ENCODE measurements around the gene MAML2.

The MAML2 gene

DNA sequence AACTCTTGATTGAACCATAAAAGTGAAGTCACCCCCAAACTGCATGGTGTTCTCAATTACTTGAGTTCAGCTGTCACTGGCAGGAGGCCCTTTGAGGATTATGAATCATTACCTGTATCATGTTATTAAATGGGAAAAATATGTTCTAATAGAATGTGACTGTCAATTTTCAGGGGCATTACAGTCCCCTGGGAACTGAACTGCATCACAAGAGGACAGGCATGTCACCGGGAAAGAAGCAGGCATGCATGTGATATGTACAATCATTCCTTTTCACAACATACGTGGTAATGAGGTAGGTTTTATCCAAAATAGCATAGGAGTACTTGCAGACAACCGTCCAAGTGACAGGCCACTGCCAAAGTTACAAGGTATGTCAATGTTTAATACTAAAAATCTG, 165.8 kb downstream of the MAML2 start:
- DNase-seq: no peak

DNA sequence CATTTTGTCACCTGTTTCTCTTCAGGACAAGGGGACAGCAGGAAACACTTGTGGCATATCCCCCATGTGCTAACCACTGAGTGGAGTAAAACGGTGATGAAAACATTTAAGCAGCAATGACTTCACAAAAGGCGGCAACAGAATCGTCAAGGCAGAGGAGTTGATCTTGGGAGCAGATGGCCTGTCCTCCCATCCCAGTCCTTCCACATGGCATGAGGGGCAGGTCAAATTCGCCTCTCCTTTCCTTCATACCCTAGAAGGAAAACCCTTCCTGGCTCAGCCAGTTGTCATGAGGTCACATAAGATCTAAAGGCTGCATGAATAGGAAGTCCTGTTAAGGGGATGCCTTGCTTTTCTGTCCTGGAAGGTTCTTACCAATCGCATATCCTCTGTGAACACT, 169.1 kb downstream of the MAML2 start:
- no peak for DNase-seq

DNA sequence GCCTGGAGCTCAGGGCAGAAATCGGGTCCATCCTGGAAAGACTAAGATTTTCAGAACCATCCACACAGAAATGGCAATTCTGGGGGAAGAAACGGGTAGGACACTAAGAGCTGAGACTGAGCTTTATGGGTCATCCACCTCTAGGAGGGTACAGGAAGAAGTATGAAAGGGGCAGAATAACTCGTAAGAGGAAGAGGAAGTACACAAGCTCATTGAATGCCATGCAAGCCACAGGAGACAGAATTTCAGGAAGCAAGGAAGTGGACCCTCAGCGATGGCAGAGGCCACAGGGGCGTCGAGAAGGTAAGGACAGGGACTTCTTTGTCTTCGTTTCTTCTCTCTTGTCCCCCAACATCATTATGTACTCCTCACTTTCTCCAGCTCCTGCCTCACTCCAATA, 169.6 kb downstream of the MAML2 start:
- no peak for DNase-seq

DNA sequence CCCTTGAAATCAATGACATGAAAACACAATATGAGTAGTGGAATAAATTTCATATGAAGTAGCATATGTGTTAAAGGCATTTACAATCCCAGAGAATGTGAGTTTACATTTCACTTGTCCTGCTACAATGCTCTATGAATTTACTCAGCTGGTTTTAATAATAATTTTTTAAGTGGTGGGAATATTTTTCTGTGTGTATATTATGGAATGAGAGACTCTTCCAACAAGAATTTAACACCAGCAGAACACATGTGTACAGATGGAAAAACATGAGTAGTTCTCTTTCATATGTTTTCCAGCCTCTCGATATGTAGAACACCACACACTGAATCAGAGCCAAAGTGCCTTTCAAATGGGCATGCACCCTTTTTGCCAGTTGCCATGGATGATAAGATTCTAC, 170.4 kb downstream of the MAML2 start:
- no peak for DNase-seq

DNA sequence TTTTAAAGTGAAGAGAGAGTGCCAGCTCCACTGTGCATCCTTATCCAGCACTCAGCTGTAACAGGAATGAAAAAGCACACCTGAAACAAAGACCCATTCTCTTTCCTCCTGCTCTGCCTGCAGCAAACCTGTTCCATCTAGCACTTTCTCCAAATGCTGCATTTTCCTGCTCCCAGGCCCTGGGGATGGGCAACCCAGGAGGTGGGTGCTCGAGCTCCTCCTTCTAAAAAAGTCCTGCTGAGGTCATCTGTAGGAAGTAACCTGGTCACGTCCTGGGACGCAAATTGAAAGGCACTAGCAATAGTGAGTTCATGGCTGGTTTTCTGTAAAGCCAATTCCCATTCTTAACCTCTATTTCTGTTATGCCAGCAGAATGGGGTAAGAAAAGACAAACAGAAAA, 173.7 kb downstream of the MAML2 start:
- DNase-seq: no peak

DNA sequence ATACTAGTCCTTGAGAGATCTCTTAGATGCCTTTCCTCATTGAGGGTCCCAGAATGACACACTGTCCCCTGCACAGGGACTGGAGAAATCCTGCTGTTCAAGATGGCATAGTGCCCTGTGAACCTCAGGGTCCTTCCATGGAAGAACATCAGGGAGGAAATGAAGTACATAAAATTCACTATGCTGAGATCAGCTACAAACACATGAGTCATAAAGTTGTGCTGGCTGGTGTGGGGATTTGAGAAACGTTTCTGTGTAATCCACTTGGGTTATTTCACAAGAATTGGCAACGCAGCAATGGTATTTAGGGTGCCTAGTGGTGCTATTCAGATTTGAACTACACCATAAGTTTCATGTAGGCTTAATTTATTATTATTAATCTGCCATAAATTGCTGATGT, 174.4 kb downstream of the MAML2 start:
- DNase-seq: no peak

DNA sequence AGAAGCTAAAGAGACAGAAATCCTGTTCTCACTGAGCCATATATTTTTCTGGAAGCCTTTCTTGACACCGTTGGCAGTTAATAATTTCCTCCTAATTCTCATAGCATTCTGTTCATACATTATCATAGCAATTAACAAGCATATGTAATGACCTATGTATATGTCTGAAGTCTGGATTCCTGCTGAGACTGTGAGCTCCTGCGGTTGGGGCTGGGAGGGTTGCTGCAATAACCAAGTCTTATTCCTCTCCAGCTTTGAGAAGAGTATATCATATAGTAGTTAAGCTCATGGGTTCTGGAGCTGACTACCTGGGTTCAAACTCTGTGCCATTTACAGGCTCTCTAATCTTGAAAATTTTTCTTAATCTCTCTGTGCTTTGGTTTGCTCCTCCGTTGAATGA, 175.2 kb downstream of the MAML2 start:
- DNase-seq: no peak

DNA sequence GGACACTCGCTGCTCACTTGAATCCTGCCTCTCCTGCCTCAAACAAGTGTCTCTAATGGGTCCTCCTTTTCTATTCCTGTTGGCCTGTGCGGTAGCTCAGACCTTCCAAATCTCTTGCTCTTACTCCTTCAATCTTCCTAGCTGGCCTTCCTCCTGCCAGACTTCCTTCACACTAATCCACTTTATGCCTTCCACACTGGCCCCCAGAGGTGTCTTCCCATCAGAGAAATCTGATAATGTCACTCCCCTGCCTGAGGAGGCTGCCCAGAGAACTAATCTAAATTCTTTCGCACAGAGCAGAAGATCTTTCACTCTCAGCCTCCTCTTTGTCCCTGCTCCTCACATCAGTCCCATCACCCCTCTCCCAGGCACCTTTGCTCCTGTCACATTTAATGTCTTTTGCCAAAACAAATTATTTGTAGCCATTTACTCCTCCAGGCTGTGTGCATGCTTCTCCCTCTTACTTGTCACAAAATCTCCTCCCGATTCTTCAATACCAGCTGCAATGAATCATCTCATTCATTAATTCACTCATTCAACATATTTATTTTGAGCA, 175.7 kb downstream of the MAML2 start:
- no peak for DNase-seq

DNA sequence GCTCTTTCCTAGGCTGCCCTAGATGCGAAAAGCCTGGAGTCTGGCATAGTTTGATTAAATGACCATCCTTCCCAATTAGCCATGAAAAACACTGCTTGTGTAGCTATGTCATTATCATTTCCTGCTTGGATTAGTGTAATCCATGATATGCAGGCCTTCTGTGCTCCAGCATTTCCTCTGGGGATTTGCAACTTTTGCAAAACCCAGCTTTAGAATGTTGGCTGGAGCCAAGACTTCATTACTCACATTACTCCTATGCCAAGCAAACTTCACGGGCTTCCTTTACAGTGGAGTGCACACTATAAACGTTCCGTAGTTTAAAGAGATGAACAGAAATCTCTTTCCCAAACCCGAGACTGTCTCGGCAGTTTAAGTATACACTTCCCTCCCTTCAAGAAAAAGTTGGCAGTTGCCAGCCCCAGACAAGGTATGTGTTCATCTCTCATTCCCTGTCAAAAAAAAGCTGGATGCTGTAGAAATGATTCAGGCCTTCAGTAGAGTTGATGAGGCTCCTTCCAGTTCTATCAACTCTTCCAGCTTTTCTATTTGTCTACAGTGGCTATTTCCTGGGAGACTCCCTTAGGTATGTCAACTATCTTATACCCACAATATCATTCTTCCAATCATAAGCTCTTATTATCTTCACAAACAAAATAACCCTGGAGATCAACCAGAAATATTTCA, 180.0 kb downstream of the MAML2 start:
- DNase-seq: no peak

DNA sequence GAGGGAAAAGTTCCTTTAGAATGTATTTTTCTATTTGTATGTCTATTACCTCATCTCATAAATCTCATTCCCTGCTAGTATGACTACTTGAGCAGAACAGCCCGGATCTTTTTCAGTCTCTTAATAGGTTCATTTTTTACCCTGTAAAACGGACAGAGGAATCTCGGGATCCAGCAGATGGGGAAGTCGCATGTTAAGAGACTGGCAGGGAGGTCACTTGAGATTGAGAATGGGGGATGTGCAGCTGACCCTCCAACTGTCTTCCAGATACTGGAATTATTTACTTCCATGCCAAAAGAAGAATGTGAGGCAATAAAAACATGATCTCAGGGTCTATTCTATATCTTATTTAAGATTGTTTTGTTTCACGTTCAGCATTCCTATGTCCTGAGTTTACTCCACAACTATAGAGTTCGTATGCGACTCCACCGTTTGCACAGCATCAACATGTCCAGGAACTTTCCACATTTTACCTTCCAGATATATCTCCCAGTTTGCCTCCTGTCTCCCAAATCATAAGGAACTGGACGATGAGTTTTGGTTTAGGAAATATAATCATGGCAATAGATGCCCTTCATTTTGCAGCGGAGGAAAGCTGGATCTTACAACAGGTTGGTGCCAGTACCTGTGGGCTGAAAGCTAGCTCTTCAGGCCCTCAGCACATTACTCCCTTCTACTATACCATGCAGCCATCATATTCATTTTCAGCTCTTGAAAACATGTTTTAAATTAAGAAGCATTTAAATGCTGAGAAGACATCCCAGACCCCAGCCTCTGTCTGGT, 181.5 kb downstream of the MAML2 start:
- no peak for DNase-seq

DNA sequence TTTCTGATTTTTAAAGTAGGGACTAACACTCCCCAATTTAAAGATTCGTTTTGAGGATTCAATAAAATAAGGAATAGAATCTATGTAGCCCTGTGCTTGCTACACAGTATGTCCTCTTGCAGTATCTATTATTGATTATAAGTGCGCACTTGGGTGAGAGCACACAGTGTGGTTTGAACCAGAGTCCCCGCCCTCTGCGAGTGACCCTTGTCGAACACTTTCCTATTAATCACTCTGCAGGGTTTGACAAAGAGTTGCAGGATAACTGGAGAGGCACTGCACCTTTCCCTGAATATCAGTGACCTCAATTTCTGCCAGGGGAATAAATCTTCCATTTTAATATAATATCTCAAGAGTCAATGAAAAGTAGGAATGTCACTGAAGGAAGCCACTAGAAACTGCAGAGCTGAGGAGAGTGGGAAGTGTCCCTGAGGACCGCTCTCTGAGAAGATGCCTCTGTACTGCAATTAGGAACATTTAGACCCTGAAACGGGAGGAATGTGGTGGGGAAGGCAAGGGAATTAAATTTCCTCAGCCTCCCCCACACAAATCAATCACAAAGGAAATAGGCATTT, 182.2 kb downstream of the MAML2 start:
- no peak for DNase-seq

DNA sequence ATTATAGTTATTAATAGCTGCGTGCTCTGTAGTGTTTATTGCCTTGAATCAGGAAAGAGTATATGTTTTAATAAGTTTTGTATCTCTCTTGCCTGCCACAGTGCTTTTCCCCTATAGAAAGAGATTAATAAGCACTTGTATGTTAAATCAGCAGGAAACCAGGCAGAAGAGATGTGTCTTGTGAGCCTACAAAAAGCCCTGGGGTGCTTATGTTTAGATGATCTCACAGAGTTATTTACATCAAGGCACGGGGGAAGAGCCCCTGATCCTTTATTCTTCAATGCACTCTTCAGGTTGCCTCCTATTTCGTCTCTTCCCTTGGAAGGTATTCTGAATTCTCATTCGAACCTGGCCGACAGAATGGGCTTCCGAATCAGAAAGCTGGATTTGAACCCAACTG, 183.0 kb downstream of the MAML2 start:
- no peak for DNase-seq

DNA sequence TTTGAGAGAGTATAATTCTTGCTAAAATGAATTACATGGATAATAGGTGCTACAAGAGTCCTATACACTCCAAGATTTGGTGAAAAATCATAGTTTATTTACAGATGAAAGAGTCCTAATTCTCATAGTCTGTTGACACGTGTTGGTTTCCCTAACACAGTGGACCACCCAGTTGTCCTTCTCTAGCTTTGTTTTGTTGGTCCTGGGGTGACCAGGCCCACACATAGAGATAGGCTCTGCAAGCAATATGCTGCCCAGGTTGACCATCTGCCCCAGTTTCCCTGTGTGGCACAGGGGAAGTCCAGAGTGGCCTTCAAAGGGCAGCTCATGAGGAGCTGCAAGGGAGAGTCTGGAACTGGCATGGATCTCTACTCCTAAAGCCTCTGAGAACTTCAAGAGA, 184.9 kb downstream of the MAML2 start:
- no peak for DNase-seq

DNA sequence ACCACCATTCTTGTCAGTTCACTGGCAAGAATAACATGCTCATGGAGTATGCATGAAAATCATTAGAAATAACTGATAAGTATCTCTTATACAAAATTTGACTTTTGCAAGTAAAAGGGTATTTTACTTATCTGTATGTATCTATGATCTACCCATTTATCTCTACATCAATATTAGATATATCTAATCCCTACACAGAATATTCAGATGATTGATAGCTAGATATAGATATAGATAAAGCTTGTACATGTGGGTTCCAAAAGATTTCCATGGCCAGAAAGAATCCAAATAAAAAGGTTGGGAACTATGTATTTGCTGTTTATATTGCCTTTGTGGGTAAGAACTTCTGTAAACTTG, 185.5 kb downstream of the MAML2 start:
- no peak for DNase-seq

DNA sequence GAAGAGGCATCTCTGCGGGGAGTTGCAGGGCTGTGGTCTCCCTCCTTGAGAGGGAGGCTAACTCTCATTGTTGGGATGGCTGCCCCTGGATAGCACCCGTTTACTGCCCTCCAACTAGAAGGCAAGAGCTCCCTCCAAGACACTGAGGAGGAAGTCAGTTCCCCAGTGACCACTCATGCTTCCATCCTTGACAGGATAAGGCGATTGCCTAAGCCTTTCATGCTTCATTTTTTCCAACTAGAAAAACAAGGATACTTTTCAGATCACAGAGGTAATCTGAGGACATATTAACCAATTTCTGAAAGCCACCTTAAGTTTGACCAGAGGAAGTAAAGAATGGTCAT, 186.6 kb downstream of the MAML2 start:
- no peak for DNase-seq

DNA sequence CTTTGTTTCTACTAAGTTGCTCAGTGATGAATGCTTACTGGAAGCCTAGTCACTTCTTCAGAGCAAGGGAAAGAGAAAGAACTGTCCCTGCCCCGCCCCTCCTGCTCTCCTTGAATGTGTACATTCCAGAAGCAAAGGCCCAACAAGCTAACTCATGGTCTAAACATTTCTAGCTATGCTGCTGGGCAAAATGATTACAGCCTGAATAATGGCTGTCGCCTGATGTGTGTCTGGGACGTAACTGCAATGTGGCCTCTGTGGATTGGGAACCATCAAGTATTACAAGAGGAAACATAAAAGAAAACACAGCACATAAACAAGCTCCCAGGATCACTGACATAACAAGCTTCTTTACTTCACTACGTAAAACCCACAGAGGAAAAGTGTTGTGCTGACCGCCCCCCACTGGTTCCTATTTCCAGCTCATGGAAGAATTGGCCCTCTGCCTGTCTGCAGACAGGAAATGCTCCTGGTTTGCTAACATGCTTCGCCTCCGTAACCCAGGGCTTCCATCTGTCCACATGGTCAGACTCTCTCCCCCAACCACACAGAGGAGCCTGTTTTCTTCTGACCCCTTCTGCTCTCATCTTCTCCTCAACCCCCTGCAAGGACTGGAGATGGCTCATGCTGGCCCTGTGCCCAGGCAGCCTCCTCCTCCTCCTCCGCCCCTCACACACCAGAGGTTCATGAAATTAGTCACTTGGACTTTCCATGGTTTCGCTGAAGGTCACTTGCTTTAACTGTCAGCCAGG, 187.2 kb downstream of the MAML2 start:
- no peak for DNase-seq

DNA sequence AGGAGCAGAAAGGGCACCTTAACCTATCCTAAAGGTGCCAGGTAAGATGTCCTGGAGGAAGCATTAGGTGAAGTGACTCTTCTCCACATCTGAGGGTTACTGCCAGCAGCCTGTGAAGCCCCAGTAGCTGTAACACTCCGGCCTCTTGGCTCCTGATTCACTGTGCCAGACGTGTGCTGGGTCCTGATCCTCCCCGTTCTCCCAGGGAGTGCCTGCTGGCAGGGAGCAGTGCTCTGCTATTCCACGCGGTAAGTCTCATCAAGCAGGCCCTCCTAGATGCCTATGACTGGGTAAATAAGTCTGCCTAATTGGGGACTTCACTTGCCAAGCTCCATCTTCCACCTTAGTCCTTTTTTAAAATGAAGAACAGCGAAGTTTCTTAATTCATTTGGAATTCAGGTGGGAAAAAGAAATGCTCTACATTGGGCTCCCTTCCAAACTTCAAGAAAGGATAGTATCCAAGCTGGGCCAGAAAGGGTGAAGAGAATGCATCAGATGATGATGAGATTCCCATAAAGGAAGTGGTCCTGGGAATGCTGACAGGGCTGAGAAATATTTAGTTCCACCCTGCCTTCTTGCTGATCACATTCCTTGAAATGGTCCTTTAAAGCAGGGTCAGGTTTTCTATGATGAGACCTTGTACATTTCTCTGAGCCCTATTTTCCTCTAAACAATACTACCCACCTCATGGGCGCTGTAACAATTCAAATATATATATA, 188.0 kb downstream of the MAML2 start:
- no peak for DNase-seq

DNA sequence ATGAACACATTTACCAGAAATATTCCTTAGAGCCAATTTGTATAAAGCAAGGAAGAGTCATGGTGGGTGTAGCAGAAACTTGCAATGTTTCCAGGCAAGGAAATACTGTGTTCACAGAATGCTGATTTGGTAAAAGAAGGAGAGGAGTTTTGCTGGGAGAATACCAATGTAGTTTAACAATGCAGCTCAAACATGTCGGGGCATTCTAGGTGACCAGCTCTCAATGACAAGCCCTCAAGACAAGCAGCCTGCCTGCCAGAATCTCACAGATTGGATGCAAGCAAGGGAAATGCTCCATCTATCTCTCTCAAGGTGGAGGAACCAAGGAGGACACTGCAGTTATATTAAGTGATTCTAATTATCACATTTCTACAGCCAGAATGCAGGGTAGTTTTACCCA, 190.4 kb downstream of the MAML2 start:
- no peak for DNase-seq

DNA sequence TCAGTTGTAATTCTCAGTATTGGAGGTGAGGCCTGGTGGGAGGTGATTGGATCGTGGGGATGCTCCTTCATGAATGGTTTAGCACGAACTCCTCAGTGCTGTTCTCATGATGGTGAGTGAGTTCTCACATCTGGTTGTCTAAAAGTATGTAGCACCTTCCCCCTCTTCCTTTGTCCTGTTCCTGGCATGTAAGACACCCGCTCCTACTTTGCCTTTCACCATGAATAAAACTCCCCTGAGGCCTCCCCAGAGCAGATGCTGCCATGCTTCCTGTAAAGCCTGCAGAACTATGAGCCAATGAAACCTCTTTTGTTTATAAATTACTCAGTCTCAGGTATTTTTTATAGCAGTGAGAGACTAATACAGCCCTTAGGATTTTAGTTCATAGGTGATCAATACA, 191.5 kb downstream of the MAML2 start:
- no peak for DNase-seq

DNA sequence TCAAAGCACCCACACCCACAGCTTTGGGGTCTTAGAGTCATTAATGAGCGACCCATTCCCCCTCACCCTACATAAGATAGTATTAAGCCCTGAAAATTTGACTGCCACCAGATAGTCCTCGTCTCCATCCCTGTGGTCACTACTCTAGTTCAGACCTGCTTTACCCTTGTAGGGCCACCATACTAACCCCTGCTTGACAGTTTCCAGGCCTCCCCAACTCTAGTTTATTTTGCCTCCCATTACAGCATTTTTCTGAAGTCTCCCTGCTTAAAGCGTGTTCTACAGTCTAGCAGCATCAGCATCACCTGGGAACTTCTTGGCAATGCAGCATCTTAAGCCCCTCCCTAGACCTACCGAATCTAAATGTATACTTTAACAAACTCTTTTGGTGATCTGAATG, 192.4 kb downstream of the MAML2 start:
- no peak for DNase-seq

DNA sequence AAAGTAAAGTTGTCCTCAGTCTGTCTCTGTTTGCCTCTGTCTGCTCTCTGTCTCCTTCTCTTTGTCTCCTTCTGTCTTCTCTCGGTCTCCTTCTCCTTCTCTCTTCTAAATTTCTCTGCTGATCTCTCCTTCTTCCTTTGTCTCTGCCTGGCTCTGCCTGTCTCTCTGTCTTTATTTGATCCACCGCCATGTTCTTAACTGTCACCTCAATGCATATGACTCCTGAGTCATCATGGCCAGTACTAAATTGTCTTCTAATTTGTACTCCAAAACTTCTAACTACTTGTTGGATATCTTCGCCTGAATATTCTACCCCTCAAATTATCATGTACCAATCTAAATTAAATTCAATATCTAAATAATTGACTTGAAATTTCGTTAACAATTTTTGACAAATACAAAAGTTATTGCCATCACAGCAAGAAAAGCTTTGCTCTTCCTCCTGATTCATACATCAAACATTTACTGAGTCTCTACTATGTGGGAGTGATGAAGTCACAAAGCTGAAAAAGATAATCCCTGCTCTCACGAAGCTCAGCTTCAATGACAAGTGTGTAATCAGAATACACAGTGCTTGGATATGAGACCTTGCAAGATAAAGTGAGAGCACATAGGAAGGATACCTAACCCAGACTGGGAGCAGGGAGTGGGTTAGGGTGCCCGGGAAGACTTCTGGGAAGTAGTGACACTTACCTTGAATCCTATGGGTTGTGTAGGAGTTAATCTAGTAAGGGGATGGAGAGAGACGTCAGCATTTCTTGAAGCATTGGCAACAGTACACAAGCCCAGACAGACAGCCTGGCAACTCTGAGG, 193.0 kb downstream of the MAML2 start:
- DNase-seq: no peak

DNA sequence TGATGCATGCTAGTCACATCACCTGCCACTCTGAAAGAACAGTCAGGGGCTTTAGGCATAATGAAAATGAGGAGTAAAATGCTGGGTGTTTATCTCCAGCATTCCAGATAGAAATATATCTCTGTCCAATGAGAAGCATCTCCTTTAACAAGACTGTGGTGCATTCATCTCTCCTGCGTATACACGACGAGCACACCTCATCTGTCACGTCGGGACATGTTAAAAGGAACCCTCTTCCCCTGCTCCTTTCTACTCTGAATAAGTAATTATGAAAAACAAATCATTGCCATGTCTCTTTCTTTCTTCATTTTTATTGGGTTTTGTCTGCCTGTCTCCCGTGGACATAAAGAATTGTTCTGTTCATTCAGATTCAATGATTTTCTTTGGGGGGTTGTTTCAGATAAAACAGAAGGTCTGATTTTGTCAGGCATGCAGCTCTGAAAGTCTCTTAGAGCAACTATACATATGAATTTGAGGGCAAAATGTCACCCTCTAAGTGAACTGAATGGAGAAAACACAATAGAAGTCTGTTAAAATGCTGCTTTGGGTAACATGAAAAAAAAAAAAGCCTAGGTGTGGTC, 195.0 kb downstream of the MAML2 start:
- no peak for DNase-seq
